Measurements from ENCODE around the gene FITM1. TPM values are rescaled to one million over a fixed set of nuclear protein-coding genes. Genes with fewer than 3 reads are reported as not detected.

FITM1 gene
- total RNA-seq, 1 experiment from 2014 or later, result 0.46 TPM

DNA sequence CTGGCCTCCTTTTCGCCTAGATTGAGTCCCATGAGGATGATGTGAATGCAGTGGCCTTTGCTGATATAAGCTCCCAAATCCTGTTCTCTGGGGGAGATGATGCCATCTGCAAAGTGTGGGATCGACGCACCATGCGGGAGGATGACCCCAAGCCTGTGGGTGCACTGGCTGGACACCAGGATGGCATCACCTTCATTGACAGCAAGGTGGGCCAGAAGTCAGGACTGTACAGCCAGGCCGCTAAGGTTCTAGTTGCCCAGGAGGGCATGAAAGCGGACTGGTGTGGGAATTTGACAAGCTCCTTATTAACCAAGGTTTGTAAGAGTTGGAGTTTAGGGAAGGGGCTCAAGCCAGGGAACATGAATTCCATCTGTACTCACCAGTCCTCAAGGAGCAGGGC is 10.8 kb upstream of the FITM1 start:
- intact Hi-C loops (cut with micrococcal nuclease; ENCODE audit: unreplicated experiment) (no loop called here), in situ Hi-C loops (cut with HindIII; ENCODE audit: low pct_unique_long_range_greater_than_20kb, low sequenced_read_pairs) (no loop called here)
- ChIA-PET POLR2A (no interaction called here), CTCF (interaction anchor here (0.5 kb wide), 1 partner anchor 11 kb away, joined by 3 read pairs; no protein-coding TSS in a partner anchor)
- peaks cover 2% of the 10 kb centered on the region for H3K36me3 ChIP-seq (ENCODE audit: control insufficient read depth, insufficient read depth, low read length)
- no TSS peak for BruUV-seq (replicated peaks)
- no peaks in the 10 kb centered on the region for H3K4me1 ChIP-seq (ENCODE audit: control insufficient read depth, insufficient read depth, low read length)
- H3K4me3 ChIP-seq (ENCODE audit: low read depth in 2 of 2, low read length in 2 of 2), result no peak overlapping the region
- H3K27ac ChIP-seq (ENCODE audit: low read length), result no peak overlapping the region
- no peak for ATAC-seq
- H3K9me3 ChIP-seq (ENCODE audit: control insufficient read depth, insufficient read depth, low read depth, low read length), result no peaks in the 10 kb centered on the region
- TF ChIP-seq TCF7L2 (IDR thresholded peaks at IDR 0.05; ENCODE audit: low read depth, low read length) (no peak), POLR2AphosphoS5 (IDR thresholded peaks at IDR 0.05; ENCODE audit: low read depth, low read length) (no peak), SIN3A (IDR thresholded peaks at IDR 0.05; ENCODE audit: borderline replicate concordance, insufficient read depth, low read depth, low read length) (no peak)
- TF ChIP-seq, protein P1, sequence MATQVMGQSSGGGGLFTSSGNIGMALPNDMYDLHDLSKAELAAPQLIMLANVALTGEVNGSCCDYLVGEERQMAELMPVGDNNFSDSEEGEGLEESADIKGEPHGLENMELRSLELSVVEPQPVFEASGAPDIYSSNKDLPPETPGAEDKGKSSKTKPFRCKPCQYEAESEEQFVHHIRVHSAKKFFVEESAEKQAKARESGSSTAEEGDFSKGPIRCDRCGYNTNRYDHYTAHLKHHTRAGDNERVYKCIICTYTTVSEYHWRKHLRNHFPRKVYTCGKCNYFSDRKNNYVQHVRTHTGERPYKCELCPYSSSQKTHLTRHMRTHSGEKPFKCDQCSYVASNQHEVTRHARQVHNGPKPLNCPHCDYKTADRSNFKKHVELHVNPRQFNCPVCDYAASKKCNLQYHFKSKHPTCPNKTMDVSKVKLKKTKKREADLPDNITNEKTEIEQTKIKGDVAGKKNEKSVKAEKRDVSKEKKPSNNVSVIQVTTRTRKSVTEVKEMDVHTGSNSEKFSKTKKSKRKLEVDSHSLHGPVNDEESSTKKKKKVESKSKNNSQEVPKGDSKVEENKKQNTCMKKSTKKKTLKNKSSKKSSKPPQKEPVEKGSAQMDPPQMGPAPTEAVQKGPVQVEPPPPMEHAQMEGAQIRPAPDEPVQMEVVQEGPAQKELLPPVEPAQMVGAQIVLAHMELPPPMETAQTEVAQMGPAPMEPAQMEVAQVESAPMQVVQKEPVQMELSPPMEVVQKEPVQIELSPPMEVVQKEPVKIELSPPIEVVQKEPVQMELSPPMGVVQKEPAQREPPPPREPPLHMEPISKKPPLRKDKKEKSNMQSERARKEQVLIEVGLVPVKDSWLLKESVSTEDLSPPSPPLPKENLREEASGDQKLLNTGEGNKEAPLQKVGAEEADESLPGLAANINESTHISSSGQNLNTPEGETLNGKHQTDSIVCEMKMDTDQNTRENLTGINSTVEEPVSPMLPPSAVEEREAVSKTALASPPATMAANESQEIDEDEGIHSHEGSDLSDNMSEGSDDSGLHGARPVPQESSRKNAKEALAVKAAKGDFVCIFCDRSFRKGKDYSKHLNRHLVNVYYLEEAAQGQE (IDR thresholded peaks at IDR 0.05; ENCODE audit: insufficient read depth in 1 of 2, low read depth in 2 of 2, low read length in 1 of 2), result no peak
- TF ChIP-seq, protein P2, sequence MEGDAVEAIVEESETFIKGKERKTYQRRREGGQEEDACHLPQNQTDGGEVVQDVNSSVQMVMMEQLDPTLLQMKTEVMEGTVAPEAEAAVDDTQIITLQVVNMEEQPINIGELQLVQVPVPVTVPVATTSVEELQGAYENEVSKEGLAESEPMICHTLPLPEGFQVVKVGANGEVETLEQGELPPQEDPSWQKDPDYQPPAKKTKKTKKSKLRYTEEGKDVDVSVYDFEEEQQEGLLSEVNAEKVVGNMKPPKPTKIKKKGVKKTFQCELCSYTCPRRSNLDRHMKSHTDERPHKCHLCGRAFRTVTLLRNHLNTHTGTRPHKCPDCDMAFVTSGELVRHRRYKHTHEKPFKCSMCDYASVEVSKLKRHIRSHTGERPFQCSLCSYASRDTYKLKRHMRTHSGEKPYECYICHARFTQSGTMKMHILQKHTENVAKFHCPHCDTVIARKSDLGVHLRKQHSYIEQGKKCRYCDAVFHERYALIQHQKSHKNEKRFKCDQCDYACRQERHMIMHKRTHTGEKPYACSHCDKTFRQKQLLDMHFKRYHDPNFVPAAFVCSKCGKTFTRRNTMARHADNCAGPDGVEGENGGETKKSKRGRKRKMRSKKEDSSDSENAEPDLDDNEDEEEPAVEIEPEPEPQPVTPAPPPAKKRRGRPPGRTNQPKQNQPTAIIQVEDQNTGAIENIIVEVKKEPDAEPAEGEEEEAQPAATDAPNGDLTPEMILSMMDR (IDR thresholded peaks at IDR 0.05), result no peak
- no peaks in the 10 kb centered on the region for H3K27me3 ChIP-seq (ENCODE audit: control insufficient read depth, insufficient read depth, low read length)
- DNase-seq (ENCODE audit: low read depth, low spot score), result no peak

DNA sequence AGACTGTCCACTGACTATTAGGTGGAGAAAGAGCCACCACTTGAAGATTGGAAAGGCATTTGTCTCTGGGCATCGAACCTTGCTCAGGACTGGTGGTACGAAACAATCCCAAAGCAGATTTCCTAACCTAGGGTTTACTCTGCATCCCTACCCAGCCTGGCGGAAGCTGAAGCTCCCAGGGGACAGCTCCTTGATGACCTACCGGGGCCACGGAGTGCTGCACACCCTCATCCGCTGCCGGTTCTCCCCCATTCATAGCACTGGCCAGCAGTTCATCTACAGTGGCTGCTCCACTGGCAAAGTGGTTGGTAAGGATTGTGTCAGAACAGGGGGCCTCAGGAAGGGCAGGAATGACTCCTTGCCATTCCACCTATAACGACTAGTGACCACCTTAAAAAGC is 9.2 kb upstream of the FITM1 start:
- ChIA-PET CTCF (no interaction called here), POLR2A (no interaction called here)
- Histone ChIP-seq H3K4me3 (ENCODE audit: low read depth in 2 of 2, low read length in 2 of 2) (no peak overlapping the region), H3K36me3 (ENCODE audit: control insufficient read depth, insufficient read depth, low read length) (peaks cover 2% of the 10 kb centered on the region), H3K27ac (ENCODE audit: low read length) (no peak overlapping the region), H3K4me1 (ENCODE audit: control insufficient read depth, insufficient read depth, low read length) (no peaks in the 10 kb centered on the region), H3K27me3 (ENCODE audit: control insufficient read depth, insufficient read depth, low read length) (no peaks in the 10 kb centered on the region), H3K9me3 (ENCODE audit: control insufficient read depth, insufficient read depth, low read depth, low read length) (no peaks in the 10 kb centered on the region)
- TF ChIP-seq SIN3A (IDR thresholded peaks at IDR 0.05; ENCODE audit: borderline replicate concordance, insufficient read depth, low read depth, low read length) (no peak), POLR2AphosphoS5 (IDR thresholded peaks at IDR 0.05; ENCODE audit: low read depth, low read length) (no peak), TCF7L2 (IDR thresholded peaks at IDR 0.05; ENCODE audit: low read depth, low read length) (no peak)
- TF ChIP-seq, protein P1 (IDR thresholded peaks at IDR 0.05; ENCODE audit: insufficient read depth in 1 of 2, low read depth in 2 of 2, low read length in 1 of 2), result no peak
- TF ChIP-seq, protein P2 (IDR thresholded peaks at IDR 0.05), result no peak
- BruUV-seq (replicated peaks), result no TSS peak
- DNase-seq (ENCODE audit: low read depth, low spot score) (no peak), ATAC-seq (no peak)
- intact Hi-C loops (cut with micrococcal nuclease; ENCODE audit: unreplicated experiment), result no loop called here
- in situ Hi-C loops (cut with HindIII; ENCODE audit: low pct_unique_long_range_greater_than_20kb, low sequenced_read_pairs), result no loop called here

Measured in Panc1 (cell line).